Measurements from ENCODE around the gene ETV6. TPM values are rescaled to one million over a fixed set of nuclear protein-coding genes. Genes with fewer than 3 reads are reported as not detected.
A peak's percentile ranks its signal among the peaks of the same experiment; 100 is the strongest.

The ETV6 gene
- total and polyA plus RNA-seq, 2 of the 8 experiments (the other 6 are each of a cell fraction or from before 2014, with no cell fraction given), result 5.5 to 23.9 TPM

DNA sequence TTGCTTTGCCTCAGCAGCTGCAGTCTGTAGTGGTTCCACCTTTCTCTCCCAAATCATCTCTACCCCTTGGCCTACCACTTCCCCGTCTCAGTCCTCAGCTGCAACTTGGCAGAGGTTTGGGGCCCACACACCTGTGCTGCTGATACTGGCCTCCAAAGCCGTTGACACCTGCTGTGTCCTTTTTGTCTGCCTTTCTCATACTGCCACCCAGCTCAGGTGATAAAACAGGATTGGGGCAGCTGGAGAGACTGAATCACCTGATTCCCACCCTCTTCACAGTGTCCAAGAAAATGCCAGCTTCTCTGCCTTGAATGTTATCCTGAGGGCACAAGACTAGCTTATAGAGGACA lies 103.7 kb downstream of the ETV6 start:
- Histone ChIP-seq H3K4me3 (ENCODE audit: extremely low read depth in 1 of 4, insufficient read depth in 2 of 4, low read depth in 3 of 4, low read length in 4 of 4) (0 out of 8 replicates have a peak overlapping the region, but pooled peaks of 1 of the 4 experiments have one; percentile 16), H3K23ac (ENCODE audit: insufficient read length) (no peak overlapping the region), H2BK5ac (ENCODE audit: low read depth, low read length) (peak overlapping the region; percentile 26), H3K4ac (replicated peaks; ENCODE audit: insufficient read length, low read depth, low read length) (no peak overlapping the region), H2BK120ac (replicated peaks; ENCODE audit: low read depth, low read length) (no peak overlapping the region), H3K4me1 (replicated peaks in 1 of 4; ENCODE audit: control insufficient read depth in 3 of 4, insufficient read depth in 4 of 4, low read length in 3 of 4) (peaks cover 7 to 22% (median 13%) of the 10 kb centered on the region in 4 experiments), H2BK15ac (ENCODE audit: low read length) (no peak overlapping the region), H3K79me1 (ENCODE audit: low read depth, low read length) (peaks cover 7% of the 10 kb centered on the region; the same call in 1 of the 2 replicates), H3K14ac (ENCODE audit: insufficient read length) (no peak overlapping the region), H3K27me3 (replicated peaks in 1 of 4; ENCODE audit: control insufficient read depth in 3 of 4, extremely low read depth in 1 of 4, insufficient read depth in 3 of 4, low read length in 3 of 4) (no peaks in the 10 kb centered on the region), H2AFZ (ENCODE audit: low read length) (no peak overlapping the region), H3K23me2 (ENCODE audit: low read depth, low read length) (no peaks in the 10 kb centered on the region; the same call in 1 of the 2 replicates), H2AK5ac (ENCODE audit: low read depth, low read length) (no peak overlapping the region; the same call in 1 of the 2 replicates), H4K8ac (ENCODE audit: extremely low read depth, insufficient read depth, low read length) (0 out of 2 replicates have a peak overlapping the region, but pooled peaks have one; percentile 9), H3K56ac (replicated peaks; ENCODE audit: insufficient read length, low read depth, low read length) (no peak overlapping the region), H3K18ac (ENCODE audit: extremely low read depth, low read length) (no peak overlapping the region), H4K20me1 (replicated peaks in 1 of 2; ENCODE audit: control insufficient read depth in 1 of 2, insufficient read depth in 2 of 2, low read length in 2 of 2) (no peaks in the 10 kb centered on the region), H3K36me3 (ENCODE audit: control insufficient read depth in 2 of 4, insufficient read depth in 4 of 4, low read length in 3 of 4) (0 out of 8 replicates have a peak, but pooled peaks cover 0 to 3% (median 0%) of the 10 kb centered on the region in 4 experiments), H4K5ac (ENCODE audit: insufficient read length, low read depth, low read length) (no peak overlapping the region), H2BK20ac (ENCODE audit: low read length) (0 out of 2 replicates have a peak overlapping the region, but pooled peaks have one; percentile 32), H3K27ac (ENCODE audit: low read depth, low read length) (peak overlapping the region; percentile 58; the same call in 1 of the 2 replicates), H3K9ac (replicated peaks in 1 of 4; ENCODE audit: extremely low read depth in 1 of 4, low read depth in 3 of 4, low read length in 3 of 4) (no peak overlapping the region; a peak in 1 of 7 replicates), H3K9me3 (ENCODE audit: insufficient read depth in 2 of 2, low read depth in 1 of 2, low read length in 1 of 2) (no peaks in the 10 kb centered on the region), H4K91ac (replicated peaks; ENCODE audit: insufficient read length, low read length) (no peak overlapping the region), H3K79me2 (ENCODE audit: control insufficient read depth in 1 of 2, insufficient read depth in 2 of 2, low read length in 2 of 2) (peaks cover 0 to 6% of the 10 kb centered on the region in 2 experiments; a peak in 1 of 4 replicates), H2BK12ac (ENCODE audit: low read depth, low read length) (peak overlapping the region; percentile 77; the same call in 1 of the 2 replicates), H3K4me2 (ENCODE audit: insufficient read depth in 1 of 2, low read depth in 2 of 2, low read length in 2 of 2) (peak overlapping the region; percentile 27 to 29)
- no peak for FAIRE-seq
- 63% methylated on average over 2 of the region's 2 CpGs; no CpG with 5 or more reads in 1 of the 2 experiments for WGBS, 2 experiments (ENCODE audit: extremely low coverage in 1 of 2, insufficient coverage in 1 of 2, insufficient read length in 1 of 2, insufficient replicate concordance in 2 of 2, low coverage in 1 of 2, low lambda C conversion rate in 2 of 2, missing lambda C conversion rate in 1 of 2)
- ChIA-PET CTCF (ENCODE audit: partially characterized antibody) (interaction anchor here (0.7 to 1.2 kb wide), 5 partner anchors 8 to 64 kb away, joined by 3 to 6 read pairs (median 4); no protein-coding TSS in a partner anchor), POLR2A (ENCODE audit: partially characterized antibody) (interaction anchor here (1.1 kb wide), 1 partner anchor 9 kb away, joined by 3 read pairs; no protein-coding TSS in a partner anchor)
- DNase-seq (ENCODE audit: low read depth in 1 of 2, low spot score in 2 of 2), result no peak
- TF ChIP-seq SRF (IDR thresholded peaks at IDR 0.05; ENCODE audit: low read depth, low read length) (no peak), JUND (IDR thresholded peaks at IDR 0.05; ENCODE audit: low read length) (no peak), RXRA (IDR thresholded peaks at IDR 0.05; ENCODE audit: insufficient read depth, low read depth, low read length) (no peak), ASH2L (IDR thresholded peaks at IDR 0.05; ENCODE audit: low read length) (peak; percentile 42), SAP30 (IDR thresholded peaks at IDR 0.05; ENCODE audit: insufficient read depth, insufficient replicate concordance, low read length) (no peak), JUN (IDR thresholded peaks at IDR 0.05; ENCODE audit: low read depth, low read length) (no peak), TCF12 (IDR thresholded peaks at IDR 0.05; ENCODE audit: low read depth, low read length) (peak; percentile 75; the same call in 1 of the 2 replicates), POLR2A (IDR thresholded peaks at IDR 0.05; ENCODE audit: control extremely low read depth in 1 of 2, low read depth in 2 of 2, low read length in 2 of 2) (no peak), GABPA (IDR thresholded peaks at IDR 0.05; ENCODE audit: borderline replicate concordance, insufficient read depth, low read length) (no peak), EP300 (IDR thresholded peaks at IDR 0.05; ENCODE audit: borderline replicate concordance in 1 of 2, low read depth in 2 of 2, low read length in 2 of 2) (no peak), SIRT6 (IDR thresholded peaks at IDR 0.05; ENCODE audit: low read length) (no peak), SP1 (IDR thresholded peaks at IDR 0.05; ENCODE audit: low read depth, low read length) (0 out of 2 replicates have a peak, but pooled peaks have one; percentile 12), RBBP5 (IDR thresholded peaks at IDR 0.05; ENCODE audit: borderline replicate concordance, low read depth, low read length) (0 out of 2 replicates have a peak, but pooled peaks have one; percentile 16)

Measured in H1 (cell line).